LNCAP (cell line): Measurements from ENCODE around the gene SNTG2.

Experiments used
- CTCF ChIP-seq: fragments of 450-650 bp; IDR thresholded peaks from 2 replicates; pipeline ENCODE4 v1.5.1; 2017; ENCODE audit warnings: mild to moderate bottlenecking

The SNTG2 gene

GRCh38 chr2:1219901-1220573 lies 269.4 kb downstream of the SNTG2 start:
- no peak for TF ChIP-seq CTCF

- no peak for TF ChIP-seq CTCF
These were observed 271.4 kb downstream of the SNTG2 start for GRCh38 chr2:1222056-1222455.

GRCh38 chr2:1223791-1224190 lies 273.1 kb downstream of the SNTG2 start:
- TF ChIP-seq CTCF, result no peak

- no peak for TF ChIP-seq CTCF
These were observed 274.3 kb downstream of the SNTG2 start for GRCh38 chr2:1224901-1225300.

- TF ChIP-seq CTCF, result no peak
These were observed 276.1 kb downstream of the SNTG2 start for GRCh38 chr2:1226766-1227165.

- no peak for TF ChIP-seq CTCF
These were observed 276.7 kb downstream of the SNTG2 start for GRCh38 chr2:1227274-1227900.

- no peak for TF ChIP-seq CTCF
These were observed 279.7 kb downstream of the SNTG2 start for GRCh38 chr2:1230155-1230893.
